GM19463 (cell line): ENCODE data around the gene MAS1.
"Not testable (repeated sequence)": the region's sequence is repeated elsewhere in the genome, so short reads cannot be mapped to it uniquely, and the experiment has no call there.

ENCODE experiments used
- ATAC-seq: cut with Tn5 transposase; IDR thresholded peaks from one replicate; pipeline ENCODE4 v1.9.1; 2021; ENCODE audit warnings: mild to moderate bottlenecking, moderate library complexity; ENCODE audit not compliant: unreplicated experiment

MAS1 gene

DNA sequence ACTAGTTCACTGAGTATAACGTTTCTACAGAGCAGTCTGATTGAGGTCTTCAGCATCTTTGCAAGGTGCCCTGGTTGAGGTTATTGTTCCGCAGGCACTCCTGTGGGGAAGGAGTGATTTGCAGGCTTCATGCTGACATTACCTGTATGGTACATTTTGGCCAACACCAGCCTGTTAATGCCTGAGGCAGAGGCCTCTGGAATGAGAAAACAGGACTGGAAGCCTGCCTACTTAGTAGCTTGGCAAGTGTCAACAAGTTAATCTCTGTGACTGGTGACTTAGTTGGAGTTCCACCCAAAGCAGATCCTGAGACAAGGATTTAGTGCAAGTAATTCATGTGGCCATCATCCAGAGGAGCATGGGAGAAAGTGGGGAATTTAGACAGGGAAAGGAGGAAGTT, 24.6 kb downstream of the MAS1 start:
- ATAC-seq, result no peak

DNA sequence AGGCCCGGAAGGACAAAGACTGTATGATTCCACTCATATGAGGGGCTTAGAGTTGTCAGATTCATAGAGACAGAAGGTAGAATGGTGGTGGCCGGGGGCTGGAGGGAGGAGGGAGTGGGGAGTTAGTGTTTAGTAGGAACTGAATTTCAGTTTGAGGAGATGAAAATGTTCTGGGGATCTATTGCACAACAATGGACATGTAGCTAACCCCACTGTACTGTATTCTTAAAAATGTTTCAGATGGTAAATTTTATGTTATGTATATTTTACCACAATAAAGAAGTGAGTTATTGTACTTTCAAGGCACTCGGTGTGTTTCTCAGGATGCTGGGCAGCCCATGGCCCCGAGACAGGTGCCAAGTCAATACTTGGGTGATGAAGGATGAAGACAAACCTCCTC, 25.4 kb downstream of the MAS1 start:
- no peak for ATAC-seq

DNA sequence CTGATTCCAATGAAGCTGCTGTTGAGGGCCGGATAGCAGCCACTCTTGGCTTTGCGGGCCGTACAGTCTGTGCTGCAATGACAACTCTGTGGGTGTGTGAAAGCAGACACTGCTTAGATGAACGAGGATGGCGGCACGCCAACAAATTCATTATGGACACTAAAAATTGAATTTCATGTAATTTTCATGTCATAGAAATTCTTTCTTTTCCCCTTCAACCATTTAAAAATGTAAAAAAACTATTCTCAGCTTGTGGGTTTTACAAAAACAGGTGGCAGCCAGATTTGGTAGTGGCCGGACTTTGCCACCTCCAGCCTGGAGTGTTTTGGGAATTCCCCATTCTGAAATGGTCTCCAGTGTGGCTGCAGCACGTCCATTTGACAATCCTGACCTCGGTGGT, 26.0 kb downstream of the MAS1 start:
- ATAC-seq, result peak; percentile 42

DNA sequence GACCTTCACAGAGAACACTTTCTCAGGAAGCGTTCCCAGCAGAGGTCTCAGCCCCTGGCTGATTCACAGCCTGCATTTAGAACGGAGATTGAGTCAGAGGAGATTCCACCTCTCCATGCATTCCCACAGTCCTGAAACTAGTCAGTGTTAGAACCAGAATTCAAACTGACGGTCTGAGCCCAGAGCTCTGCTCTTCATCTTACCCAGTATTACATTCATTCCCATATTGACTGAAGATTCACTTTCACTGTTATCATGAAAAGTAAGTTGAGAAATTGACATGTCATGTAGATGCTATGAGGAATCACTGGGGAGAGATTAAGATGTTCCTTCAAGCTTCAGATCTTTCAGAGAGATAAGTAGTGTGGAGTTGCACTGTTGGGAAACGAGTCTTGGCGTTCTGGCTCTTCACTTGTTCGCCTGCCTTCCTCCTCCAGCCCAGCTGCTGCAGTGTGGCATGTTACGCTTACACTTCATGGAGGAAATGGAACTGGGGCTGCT, 28.3 kb downstream of the MAS1 start:
- no peak for ATAC-seq

DNA sequence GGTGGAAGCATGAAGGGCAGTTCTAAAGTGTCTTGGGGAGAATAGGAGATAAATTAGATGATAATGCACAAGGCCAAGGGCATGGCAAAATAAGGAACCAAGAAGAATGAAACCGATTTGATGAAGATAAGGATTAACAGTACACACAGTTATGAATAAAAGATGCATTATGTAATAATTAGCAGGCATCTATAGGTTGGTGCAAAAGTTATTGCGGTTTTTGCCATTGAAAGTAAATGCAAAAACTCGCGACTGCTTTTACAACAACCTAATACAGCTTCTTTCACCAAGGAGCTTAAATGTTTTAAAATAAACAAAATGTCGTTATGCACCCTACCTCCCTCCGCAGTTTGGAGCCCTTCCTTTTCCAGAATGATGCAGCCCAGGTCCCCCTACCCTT, 29.0 kb downstream of the MAS1 start:
- no peak for ATAC-seq

DNA sequence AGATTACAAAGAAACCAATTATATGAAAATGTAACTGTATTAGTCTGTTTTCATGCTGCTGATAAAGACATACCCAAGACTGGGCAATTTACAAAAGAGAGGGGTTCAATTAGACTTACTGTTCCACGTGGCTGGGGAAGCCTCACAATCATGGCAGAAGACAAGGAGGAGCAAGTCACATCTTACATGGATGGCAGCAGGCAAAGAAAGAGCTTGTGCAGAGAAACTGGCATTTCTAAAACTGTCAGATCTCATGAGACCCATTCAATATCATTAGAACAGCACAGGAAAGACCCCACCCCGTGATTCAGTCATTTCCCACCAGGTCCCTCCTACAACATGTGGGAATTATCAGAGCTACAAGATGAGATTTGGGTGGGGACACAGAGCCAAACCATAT, 33.4 kb downstream of the MAS1 start:
- ATAC-seq, result not testable (repeated sequence)

DNA sequence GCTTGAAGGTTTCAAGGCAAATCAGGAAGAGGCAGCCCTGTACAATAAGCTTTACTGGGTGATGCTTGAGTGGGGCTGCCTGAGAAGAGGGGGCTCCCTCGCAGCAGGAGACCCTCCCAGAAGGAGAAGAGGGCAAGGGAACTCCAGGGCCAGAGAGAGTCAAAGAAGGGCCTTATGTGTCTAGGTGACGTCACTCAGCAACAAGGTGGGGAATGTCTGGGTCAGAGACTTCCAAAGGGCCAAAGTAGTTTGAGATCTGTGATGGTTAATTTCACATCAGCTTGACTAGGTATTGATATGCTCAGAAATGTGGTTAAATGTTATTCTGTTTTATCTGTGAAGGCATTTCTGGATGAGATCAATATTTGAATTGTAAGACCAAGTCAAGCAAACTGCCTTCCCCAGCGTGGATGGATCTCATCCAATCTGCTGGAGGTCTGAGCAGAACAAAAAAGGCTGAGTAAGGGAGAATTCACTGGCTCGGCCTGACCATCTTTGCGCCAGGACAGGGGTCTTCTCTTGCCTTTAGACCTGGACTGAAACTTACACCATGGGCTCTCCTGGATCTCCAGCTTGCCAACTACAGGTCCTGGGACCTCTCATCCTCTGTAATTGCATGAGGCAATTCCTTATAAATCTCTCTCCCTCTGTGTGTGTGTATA, 35.9 kb downstream of the MAS1 start:
- ATAC-seq, result no peak

DNA sequence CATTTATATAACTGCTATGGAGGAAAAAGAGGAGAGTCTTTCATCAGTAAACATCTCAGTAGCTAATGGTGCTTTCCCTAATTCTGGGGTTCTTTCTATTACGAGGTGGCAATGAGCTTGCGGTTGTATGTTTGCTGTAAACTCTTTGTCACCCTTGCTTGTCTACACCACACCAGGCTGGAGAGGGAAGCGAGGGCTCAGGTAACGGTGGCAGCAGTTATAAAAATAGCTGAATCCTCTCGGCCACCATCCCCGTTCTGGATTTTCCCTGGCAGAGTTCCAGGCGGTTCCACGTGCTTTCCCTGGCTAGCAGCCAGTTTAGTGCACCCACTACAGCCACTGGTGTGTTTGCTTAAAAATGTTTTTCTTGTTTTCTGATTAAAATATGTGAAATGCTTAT, 39.0 kb downstream of the MAS1 start:
- peak; percentile 49 for ATAC-seq

DNA sequence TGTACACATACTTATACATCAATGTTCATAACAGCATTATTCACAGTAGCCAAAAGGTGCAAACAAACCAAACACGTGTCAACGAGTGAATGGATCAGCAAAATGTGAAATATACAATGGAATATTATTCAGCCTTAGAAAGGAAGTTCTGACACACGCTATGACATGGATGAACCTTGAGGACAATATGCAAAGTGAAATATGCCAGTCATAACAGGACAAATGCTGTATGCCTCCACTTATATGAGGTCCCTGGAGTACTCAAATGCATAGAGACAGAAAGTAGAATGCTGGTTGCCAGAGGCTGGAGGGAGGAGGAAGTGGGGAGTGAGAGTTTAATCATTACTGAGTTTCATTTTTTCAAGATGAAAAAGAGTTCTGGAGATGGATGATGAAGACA, 40.3 kb downstream of the MAS1 start:
- peak; percentile 83 for ATAC-seq

DNA sequence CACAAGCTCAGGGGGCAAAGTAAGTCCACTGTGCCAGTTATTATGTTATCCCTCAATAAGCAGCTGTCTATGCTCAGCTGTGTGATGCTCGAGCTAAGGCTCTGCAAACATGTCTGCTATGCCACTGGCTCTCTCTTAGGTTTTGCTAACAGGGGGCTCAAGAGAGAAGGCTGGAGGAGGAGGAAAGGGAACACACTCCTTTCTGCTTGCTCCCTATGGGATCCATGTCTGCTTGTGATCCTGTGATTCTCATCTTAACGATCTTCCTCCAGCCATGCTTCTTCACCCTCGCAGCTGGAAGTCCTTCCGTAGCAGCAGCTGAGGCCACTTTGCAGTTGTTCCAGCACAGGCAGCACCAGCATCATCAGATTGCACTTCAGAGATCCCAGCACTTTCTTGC, 41.1 kb downstream of the MAS1 start:
- ATAC-seq, result no peak

DNA sequence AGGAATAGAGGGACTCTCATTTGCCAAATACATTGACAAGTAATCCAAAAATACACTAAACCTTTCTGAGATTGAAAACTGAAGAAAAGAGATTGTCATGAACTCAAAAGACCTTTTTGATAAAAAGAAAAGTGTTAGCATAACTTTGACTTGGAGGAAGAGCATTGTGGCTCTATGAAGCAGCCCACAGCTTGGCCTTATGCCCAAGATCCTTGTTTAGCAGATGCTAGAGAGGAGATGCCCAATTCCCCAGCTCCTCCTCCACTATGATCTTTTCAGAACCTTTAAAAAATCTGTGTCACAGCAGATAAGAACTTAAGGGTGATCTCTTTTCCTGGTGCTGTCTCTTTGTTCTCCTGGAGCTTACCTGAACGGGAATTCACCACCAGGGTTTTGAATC, 42.3 kb downstream of the MAS1 start:
- ATAC-seq, result no peak

DNA sequence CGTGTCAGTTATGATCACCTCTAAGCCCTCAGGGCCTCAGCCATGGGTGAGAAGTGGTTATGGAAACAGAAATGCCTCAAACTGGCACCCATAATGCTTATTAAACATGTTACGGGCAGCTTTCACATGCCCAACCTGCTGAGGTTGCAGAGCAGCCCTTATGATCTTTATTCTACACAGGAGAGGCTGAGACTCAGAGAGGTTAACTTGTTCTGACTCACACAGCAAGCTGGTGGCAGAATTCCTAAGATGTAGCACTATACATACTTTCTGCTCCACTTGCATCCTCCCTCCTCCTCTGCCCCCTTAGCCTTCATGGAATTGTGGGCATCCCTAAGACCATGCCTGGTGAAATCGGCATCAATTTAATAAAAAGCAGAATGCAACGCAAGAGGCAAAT, 43.4 kb downstream of the MAS1 start:
- ATAC-seq, result no peak

DNA sequence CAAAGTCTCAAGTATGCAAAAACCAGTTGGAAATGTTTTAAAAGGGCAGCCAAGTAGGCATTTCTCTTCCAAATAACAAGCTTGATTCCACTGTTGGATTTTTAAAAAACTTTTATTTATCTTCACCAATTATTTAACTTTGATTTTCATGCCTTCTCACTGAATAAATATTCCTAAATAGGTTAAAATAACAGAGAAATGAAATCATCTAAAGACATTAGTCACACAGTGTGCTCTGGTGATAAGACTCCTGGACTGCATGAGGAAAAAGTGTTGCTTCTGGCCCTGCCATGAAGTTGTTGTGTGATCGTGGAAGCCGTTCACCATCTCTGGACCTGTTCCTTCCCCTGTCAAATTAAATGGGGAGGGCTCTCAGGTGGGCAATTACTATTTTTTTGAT, 44.3 kb downstream of the MAS1 start:
- ATAC-seq, result no peak

DNA sequence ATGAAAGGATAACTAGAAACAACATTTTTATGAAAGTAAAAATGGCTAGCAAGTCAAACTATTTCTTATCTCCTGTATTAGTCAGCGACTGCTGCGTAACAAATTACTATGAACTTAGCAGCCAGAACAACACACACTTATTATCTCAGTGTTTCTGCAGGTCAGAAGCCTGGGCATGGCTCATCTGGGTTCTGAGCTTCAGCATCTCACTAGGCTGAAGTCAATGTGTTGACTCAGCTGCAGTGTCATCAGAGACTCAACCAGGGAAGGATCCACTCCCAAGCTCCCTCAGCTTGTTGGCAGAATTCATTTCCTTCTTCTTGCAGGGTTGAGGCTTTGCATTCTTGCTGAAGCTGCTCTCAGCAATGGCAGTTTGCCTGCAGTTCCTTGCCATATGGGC, 44.8 kb downstream of the MAS1 start:
- ATAC-seq, result no peak

DNA sequence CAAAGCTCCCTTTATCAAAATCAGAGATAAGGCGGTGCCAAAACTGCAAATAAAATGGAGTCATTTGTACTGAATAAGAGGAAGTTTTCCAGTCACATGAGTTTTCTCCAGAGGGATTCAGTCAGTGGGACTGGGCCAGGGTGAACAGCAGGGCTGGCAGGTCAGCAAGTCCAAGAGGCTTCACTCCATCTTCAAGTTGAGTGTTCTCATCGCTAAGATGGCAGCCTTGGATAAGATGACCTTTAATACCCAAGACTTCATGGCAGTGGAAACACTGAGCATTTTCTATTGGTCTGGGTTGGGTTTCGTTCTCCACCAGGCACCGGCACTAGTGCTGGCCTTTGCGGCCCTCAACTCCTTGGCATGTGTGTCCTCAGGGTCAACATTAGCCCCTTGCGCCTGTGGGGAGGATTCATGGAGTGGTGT, 48.8 kb downstream of the MAS1 start:
- no peak for ATAC-seq
